ENCODE results near the gene IMPG2.
"Not testable (repeated sequence)": the region's sequence is repeated elsewhere in the genome, so short reads cannot be mapped to it uniquely, and the experiment has no call there.

IMPG2 gene

DNA sequence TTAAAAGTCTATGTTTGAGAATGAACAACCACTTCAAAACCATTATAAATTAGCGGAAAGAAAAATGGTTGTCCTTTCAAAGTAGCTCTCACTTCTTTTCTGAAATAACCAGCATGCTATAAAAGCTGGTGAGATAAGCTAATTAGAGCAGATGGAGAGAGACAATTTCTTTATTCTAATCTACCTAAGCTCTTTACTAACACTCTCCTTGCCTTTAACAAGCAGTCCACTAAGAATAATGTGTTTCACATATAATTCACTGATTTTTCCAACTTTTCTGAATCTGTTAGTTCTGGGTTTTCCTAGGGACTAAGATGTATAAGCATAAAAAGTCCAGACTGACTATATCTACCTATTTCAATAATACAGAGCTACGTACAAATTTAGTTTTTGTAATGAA lies at the start of gene IMPG2:
TSS of gene IMPG2 (minus strand) at position 101 of the 400 bp plus-strand sequence. CDS start 203 bp downstream, outside the sequence.
- Mint-ChIP-seq H3K4me1 (peaks cover 4% of the 10 kb centered on the region), H3K27me3 (no peaks in the 10 kb centered on the region), H3K9me3 (no peaks in the 10 kb centered on the region), H3K4me3 (no peak within 1 kb of the TSS), H3K27ac (no peak within 1 kb of the TSS), H3K36me3 (ENCODE audit: low read depth) (no peaks in the 10 kb centered on the region)
- ATAC-seq (no peak), DNase-seq (no peak)

DNA sequence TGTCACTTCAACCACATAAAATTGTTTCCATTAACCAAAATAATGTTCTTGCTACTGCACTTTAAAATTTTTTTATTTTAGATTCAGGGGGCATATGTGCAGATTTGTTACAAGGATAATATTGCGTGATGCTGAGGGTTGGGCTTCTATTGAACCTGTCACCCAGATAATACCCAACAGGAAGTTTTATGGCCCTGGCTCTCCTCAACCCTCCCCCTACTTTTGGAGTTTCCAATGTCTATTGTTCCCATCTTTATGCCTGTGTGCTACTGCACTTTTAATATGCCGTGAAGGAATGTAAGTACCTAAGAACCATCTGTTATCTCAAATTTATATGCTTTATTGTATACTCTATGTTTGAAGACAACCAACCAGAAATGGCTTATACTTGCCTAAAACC lies 42.0 kb upstream of the IMPG2 start:
- Mint-ChIP-seq H3K36me3 (ENCODE audit: low read depth) (peaks cover 32% of the 10 kb centered on the region), H3K4me1 (no peaks in the 10 kb centered on the region), H3K27ac (no peak overlapping the region), H3K4me3 (no peak overlapping the region), H3K9me3 (peaks cover 9% of the 10 kb centered on the region), H3K27me3 (no peaks in the 10 kb centered on the region)
- ATAC-seq: no peak
- no peak for DNase-seq

DNA sequence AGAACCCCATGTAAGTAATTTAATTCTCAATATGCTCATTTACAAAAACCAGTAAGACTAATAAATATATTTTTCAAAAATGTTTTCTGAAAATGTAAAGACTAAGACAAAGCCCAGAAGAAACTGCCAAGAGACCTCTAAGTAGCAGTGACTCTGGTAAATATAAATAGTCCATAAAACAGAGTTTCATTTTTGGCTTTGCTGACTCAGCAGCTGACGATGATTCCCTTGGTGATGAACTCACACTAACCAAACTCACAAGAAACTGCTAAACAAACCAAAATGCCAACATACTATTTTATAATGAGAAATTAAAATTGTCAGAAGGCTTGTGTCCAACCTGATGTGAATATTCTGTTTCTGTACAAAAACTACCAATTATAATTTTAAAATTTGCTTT lies 31.5 kb upstream of the IMPG2 start:
- no peak for ATAC-seq
- DNase-seq: no peak
- Mint-ChIP-seq H3K27me3 (no peaks in the 10 kb centered on the region), H3K4me1 (peaks cover 2% of the 10 kb centered on the region), H3K4me3 (no peak overlapping the region), H3K27ac (no peak overlapping the region), H3K9me3 (no peaks in the 10 kb centered on the region), H3K36me3 (ENCODE audit: low read depth) (peaks cover 2% of the 10 kb centered on the region)

DNA sequence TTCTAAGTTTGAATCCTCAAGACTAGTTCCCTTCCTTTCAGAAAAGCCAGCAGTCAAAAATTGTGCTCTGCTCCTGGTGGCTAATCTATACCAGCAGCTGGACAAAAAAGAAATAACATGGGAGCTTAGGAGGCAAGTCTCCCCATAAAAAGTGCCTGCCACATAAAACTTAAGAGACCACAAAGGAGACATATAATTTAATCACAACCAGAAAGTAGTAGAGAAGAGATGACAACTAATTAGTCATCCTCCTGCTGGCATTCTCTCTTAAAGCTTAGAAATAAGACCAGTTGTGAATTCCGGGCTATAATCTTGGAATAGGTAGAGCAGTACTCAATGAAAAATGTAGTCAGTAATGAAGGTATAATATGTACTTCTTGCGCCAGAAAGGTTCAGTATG lies 20.2 kb upstream of the IMPG2 start:
- Mint-ChIP-seq H3K4me3 (no peak overlapping the region), H3K9me3 (no peaks in the 10 kb centered on the region), H3K27me3 (no peaks in the 10 kb centered on the region), H3K36me3 (ENCODE audit: low read depth) (peaks cover 13% of the 10 kb centered on the region), H3K27ac (no peak overlapping the region), H3K4me1 (no peaks in the 10 kb centered on the region)
- no peak for DNase-seq
- no peak for ATAC-seq

DNA sequence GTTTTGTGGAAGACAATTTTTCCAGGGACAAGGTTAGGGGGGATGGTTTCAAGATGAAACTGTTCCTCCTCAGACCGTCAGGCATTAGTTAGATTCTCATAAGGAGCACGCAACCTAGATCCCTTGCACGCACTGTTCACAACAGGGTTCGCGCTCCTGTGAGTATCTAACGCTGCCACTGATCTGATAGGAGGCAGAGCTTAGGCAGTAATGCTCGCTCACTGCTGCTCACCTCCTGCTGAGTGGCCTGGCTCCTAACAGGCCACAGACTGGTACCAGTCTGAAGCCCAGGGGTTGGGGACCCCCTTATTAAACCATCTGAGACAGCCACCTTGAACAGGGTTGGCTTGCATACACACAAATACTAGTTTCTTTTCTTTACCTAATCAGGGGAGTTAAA lies 13.5 kb upstream of the IMPG2 start:
- Mint-ChIP-seq H3K9me3 (no peaks in the 10 kb centered on the region), H3K27ac (no peak overlapping the region), H3K36me3 (ENCODE audit: low read depth) (peaks cover 5% of the 10 kb centered on the region), H3K4me1 (no peaks in the 10 kb centered on the region), H3K27me3 (no peaks in the 10 kb centered on the region), H3K4me3 (no peak overlapping the region)
- ATAC-seq (no peak), DNase-seq (no peak)

DNA sequence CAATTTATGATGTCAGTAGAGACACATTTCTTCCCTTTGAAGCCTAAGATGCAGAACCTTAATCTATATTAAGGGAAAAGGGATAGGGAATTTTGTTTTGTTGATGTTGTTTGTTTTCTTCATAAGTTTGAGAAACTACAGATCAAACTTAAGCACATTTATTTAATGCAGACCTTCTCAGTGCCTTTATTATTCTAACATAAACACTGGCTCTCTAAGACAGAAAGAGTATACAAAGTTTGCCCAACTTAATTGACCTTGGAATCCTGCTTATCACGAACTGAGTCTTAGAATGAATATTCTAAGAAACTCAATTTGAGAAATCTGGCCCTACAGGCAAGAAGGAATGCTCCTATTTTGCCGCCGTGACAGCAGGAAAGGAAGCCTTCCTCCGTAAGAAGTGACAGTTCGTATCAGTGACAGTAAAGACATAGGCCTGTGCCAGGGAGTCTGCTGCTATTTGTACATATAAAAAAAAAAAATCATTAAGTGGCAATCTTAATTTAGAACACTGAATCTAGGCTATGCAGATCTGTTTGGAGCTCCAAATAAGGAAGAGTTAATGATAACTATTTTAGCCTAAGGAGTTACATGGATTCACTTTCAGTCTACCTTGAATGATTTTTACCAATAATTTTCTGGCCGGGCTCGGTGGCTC lies 8.8 kb upstream of the IMPG2 start:
- H3K27ac Mint-ChIP-seq: no peak overlapping the region
- no peak for ATAC-seq
- no peaks in the 10 kb centered on the region for H3K9me3 Mint-ChIP-seq
- H3K4me1 Mint-ChIP-seq: peaks cover 4% of the 10 kb centered on the region
- peaks cover 7% of the 10 kb centered on the region for H3K36me3 Mint-ChIP-seq (ENCODE audit: low read depth)
- H3K4me3 Mint-ChIP-seq: no peak overlapping the region
- no peak for DNase-seq
- H3K27me3 Mint-ChIP-seq: no peaks in the 10 kb centered on the region

DNA sequence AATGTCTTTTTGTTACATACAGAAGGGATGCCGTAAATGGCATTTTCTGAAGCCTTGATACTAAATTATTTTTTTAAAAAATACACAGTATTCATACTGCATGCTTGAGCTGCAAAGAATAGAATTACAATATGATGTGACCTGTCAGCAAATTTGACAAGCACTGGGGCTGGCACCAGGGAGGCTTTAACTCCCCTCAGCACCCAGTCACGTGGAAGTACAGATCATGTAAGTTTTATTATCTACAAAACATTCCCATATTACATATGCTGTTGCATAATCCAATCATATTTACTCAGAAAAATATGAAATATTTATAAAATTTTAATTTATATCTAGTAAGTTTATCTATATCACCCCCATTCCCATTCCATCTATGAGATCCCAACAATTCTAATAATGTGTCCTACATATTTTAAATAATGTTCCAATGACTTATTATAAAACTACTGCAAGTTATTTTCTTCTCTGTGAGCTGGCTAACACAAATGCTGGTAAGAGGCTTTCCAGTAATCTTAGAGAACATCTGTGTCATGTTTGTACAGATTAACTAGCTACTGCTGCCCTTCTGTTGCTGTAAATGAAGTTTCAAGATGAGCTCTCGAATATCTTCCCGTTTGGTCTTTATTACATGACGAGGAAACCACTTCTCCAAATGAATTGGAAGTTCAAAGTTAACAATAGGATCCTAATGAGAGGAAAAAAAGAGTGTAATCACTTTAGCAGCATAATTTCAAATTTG lies 5.2 kb upstream of the IMPG2 start:
- DNase-seq: no peak
- no peak overlapping the region for H3K4me3 Mint-ChIP-seq
- H3K27me3 Mint-ChIP-seq: no peaks in the 10 kb centered on the region
- peaks cover 4% of the 10 kb centered on the region for H3K36me3 Mint-ChIP-seq (ENCODE audit: low read depth)
- no peak for ATAC-seq
- H3K27ac Mint-ChIP-seq: no peak overlapping the region
- H3K9me3 Mint-ChIP-seq: no peaks in the 10 kb centered on the region
- peaks cover 4% of the 10 kb centered on the region for H3K4me1 Mint-ChIP-seq

DNA sequence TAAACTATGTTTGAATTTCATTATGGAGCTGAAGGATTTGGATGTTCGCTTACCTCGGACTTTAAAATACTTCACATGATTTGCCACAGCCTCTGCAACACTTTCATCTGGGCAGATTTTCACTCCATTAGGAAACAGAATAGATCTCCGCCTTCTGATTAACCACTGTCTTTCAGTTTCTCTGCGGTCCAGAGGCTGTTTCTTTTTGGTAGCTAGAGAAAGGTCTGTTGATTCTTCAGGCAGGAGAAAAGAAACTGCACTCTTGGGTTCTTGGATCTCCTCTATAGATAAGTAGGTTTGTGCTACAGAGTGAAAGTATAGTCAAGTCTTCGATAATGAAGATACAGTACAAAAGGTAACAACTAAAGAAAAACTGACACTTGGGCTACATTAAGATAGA lies 844 bp downstream of the IMPG2 start:
- H3K27me3 Mint-ChIP-seq: no peaks in the 10 kb centered on the region
- ATAC-seq (no peak), DNase-seq (no peak)
- H3K4me3 Mint-ChIP-seq: no peak overlapping the region
- H3K4me1 Mint-ChIP-seq: peaks cover 4% of the 10 kb centered on the region
- no peak overlapping the region for H3K27ac Mint-ChIP-seq
- no peaks in the 10 kb centered on the region for H3K9me3 Mint-ChIP-seq
- H3K36me3 Mint-ChIP-seq (ENCODE audit: low read depth): no peaks in the 10 kb centered on the region

DNA sequence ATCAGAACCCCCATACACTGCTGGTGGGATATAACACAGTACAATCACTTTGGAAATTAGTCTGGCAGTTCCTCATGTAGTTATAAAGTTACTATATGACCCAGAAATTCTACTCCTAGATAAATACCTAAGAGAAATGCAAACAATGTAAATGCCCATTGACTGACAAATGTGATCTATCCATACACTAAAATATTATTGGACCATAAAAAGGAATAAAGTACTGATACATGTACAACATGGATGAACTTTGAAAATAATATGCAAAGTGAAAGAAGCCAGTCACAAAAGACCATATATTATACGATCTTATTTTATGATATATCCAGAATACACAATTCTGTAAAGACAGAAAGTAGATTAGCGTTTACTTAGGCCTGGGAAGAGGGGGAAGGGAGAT lies 7.8 kb downstream of the IMPG2 start:
- ATAC-seq (no peak), DNase-seq (no peak)
- peaks cover 4% of the 10 kb centered on the region for H3K4me1 Mint-ChIP-seq
- no peaks in the 10 kb centered on the region for H3K27me3 Mint-ChIP-seq
- H3K9me3 Mint-ChIP-seq: peaks cover 20% of the 10 kb centered on the region
- peaks cover 14% of the 10 kb centered on the region for H3K36me3 Mint-ChIP-seq (ENCODE audit: low read depth)
- no peak overlapping the region for H3K4me3 Mint-ChIP-seq
- H3K27ac Mint-ChIP-seq: no peak overlapping the region

DNA sequence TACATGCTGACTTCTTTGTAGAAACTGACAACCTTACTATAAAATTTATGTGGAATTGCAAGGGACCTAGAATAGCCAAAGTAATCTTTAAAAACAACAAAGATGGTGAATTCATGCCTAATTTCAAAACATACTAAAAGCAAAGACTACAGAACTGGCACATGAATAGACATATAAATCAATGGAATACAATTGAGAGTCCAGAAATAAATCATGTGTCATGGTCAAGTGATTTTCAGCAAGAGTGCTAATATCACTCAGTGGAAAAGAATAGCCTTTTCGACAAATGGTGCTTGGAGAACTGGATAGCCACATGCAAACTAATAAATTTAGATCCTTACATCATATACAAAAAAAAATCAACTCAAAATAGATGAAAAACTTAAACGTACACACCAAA lies 8.7 kb downstream of the IMPG2 start:
- no peak for ATAC-seq
- DNase-seq: no peak
- peaks cover 17% of the 10 kb centered on the region for H3K36me3 Mint-ChIP-seq (ENCODE audit: low read depth)
- H3K27me3 Mint-ChIP-seq: no peaks in the 10 kb centered on the region
- peaks cover 28% of the 10 kb centered on the region for H3K9me3 Mint-ChIP-seq
- H3K27ac Mint-ChIP-seq: no peak overlapping the region
- H3K4me1 Mint-ChIP-seq: peaks cover 4% of the 10 kb centered on the region
- H3K4me3 Mint-ChIP-seq: no peak overlapping the region

DNA sequence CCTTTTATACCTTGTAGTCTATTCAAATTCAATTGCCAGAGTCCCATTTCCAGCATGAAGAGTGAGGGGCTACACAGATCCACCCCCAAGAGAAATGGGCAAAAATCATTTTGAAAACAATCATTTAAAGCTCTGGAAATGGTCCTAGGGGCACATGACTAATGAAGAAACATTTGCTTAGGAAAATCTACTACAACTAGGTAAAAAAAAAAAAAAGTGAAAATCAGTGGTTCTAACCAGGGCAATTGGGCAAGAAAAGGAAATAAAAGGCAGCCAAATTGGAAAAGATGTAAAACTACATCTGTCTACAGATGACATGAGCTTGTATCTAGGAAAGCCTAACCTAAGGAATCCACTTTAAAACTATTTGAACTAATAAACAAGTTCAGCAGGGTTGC lies 9.4 kb downstream of the IMPG2 start:
- no peak for DNase-seq
- peaks cover 35% of the 10 kb centered on the region for H3K9me3 Mint-ChIP-seq
- H3K27ac Mint-ChIP-seq: no peak overlapping the region
- H3K4me3 Mint-ChIP-seq: no peak overlapping the region
- H3K4me1 Mint-ChIP-seq: no peaks in the 10 kb centered on the region
- H3K27me3 Mint-ChIP-seq: no peaks in the 10 kb centered on the region
- ATAC-seq: no peak
- H3K36me3 Mint-ChIP-seq (ENCODE audit: low read depth): peaks cover 17% of the 10 kb centered on the region

DNA sequence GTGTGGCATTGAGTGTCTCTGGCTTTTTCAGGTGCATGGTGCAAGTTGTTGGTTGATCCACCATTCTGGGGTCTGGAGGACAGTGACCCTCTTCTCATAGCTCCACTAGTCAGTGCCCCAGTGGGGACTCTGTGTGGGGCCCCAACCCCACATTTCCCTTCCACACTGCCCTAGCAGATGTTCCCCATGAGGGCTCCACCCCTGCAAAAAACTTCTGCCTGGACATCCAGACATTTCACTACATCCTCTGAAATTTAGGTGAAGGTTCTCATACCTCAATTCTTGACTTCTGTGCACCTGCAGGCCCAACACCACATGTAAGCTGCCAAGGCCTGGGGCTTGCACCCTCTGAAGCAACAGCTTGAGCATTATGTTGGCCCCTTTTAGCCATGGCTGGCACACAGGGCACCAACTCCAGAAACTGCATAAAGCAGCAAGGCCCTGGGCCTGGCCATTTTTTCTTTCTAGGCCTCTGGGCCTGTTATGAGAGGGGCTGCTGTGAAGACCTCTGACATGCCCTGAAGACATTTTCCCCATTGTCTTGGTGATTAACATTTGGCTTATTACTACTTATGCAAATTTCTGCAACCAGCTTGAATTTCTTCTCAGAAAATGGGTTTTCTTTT lies 12.1 kb downstream of the IMPG2 start:
- H3K27ac Mint-ChIP-seq, H3K27me3 Mint-ChIP-seq, H3K4me1 Mint-ChIP-seq, DNase-seq, H3K4me3 Mint-ChIP-seq, ATAC-seq: not testable (repeated sequence)
- peaks cover 35% of the 10 kb centered on the region for H3K9me3 Mint-ChIP-seq
- H3K36me3 Mint-ChIP-seq (ENCODE audit: low read depth): peaks cover 19% of the 10 kb centered on the region

DNA sequence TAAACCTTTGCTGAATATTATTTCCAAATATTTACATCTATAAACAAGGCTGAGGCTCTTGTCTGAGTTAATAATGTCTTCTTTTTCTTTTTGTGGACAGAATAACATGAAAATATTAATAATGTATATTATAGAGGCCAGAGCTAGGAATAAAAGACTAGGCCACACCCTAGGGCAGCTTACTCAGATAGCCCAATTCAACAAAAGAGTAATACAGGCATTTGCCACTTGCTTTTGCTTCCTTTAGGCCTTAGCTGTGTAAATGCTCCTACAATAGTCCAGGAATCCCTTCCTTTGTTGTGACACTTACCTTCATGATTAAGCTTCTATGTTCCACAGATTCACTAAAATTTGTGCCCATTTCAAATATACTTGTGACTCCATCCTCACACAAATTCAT lies 16.5 kb downstream of the IMPG2 start:
- Mint-ChIP-seq H3K4me1 (no peaks in the 10 kb centered on the region), H3K36me3 (ENCODE audit: low read depth) (peaks cover 18% of the 10 kb centered on the region), H3K4me3 (no peak overlapping the region), H3K27ac (no peak overlapping the region), H3K9me3 (peaks cover 38% of the 10 kb centered on the region), H3K27me3 (no peaks in the 10 kb centered on the region)
- DNase-seq (no peak), ATAC-seq (no peak)

DNA sequence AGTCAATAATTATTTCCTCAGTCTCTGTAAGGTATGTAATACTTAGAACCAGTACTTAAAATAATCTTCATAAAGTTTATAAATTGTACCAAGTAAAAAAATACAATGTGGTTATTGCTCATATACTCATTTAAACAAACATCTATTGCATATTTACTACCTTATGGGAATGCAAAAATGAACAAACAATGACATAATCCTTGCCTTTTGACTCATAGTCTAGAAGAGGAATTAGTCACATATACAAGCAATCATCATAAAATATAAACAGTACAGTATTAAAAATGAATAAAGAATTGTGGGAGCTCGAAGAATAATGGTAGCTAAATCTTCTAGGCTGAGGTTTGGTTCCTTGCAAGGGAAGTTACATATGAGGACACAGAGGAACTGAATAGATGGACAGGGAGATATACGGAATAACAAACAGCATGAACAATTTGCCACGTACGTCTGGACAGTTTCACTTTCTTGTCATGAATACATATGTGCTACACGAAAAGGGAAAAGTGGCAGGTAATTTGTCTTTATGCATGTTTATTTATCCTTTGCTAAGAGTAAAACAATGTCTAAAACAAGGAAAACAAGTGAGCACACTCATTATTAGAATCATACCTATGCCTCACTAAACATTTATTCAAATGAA lies 17.2 kb downstream of the IMPG2 start:
- ATAC-seq (no peak), DNase-seq (no peak)
- no peaks in the 10 kb centered on the region for H3K27me3 Mint-ChIP-seq
- H3K36me3 Mint-ChIP-seq (ENCODE audit: low read depth): peaks cover 17% of the 10 kb centered on the region
- no peaks in the 10 kb centered on the region for H3K4me1 Mint-ChIP-seq
- H3K4me3 Mint-ChIP-seq: no peak overlapping the region
- no peak overlapping the region for H3K27ac Mint-ChIP-seq
- peaks cover 36% of the 10 kb centered on the region for H3K9me3 Mint-ChIP-seq

DNA sequence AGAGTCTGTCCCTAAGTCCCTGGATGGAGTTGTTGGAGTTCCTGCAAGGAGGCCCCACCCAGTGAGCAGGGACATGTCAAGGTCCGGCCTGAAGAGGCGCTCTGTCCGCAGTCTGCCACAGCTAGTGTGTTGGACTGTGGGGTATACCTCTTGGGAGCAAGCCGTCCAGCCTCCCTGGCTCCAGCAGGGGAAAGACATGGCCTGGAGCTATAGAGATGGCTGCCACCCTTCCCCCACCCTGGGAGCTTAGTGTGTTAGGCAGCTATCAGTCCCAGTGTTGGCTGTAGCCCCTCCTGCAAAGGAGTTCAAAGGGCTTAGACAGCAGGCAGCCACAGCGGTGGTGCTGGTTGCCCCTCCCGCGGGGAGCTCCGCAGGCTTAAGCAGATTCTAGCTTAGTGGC lies 20.3 kb downstream of the IMPG2 start:
- DNase-seq (no peak), ATAC-seq (no peak)
- H3K9me3 Mint-ChIP-seq: peaks cover 31% of the 10 kb centered on the region
- no peak overlapping the region for H3K4me3 Mint-ChIP-seq
- H3K27ac Mint-ChIP-seq: no peak overlapping the region
- peaks cover 13% of the 10 kb centered on the region for H3K36me3 Mint-ChIP-seq (ENCODE audit: low read depth)
- no peaks in the 10 kb centered on the region for H3K4me1 Mint-ChIP-seq
- H3K27me3 Mint-ChIP-seq: no peaks in the 10 kb centered on the region
